Gastroesophageal sphincter (tissue), 3 donors: ENCODE measurements around the gene RBM18.

Experiments used
- CTCF ChIP-seq, 4 experiments: fragments of 200-600 bp in 2 of 4; fragments of 450-650 bp in 2 of 4; sonication (generic) in 1 of 4; IDR thresholded peaks; one replicate each; pipeline ENCODE4 v1.5.1; 2017 to 2019; ENCODE audit warnings: antibody characterized with exemption in 4 of 4, mild to moderate bottlenecking in 2 of 4, moderate library complexity in 2 of 4
- EP300 ChIP-seq: sonication (generic); formaldehyde crosslinking; IDR thresholded peaks from one replicate; pipeline ENCODE4 v1.6.1; 2017; ENCODE audit warnings: antibody characterized with exemption, mild to moderate bottlenecking
- POLR2A ChIP-seq, 2 donors: fragments of 450-650 bp; IDR thresholded peaks; one replicate each; pipeline ENCODE4 v1.6.1; 2017; ENCODE audit warnings: antibody characterized with exemption in 2 of 2, mild to moderate bottlenecking in 2 of 2, moderate library complexity in 1 of 2
- POLR2AphosphoS5 ChIP-seq: sonication (generic); formaldehyde crosslinking; IDR thresholded peaks from one replicate; pipeline ENCODE4 v1.6.1; 2017; ENCODE audit warnings: antibody characterized with exemption

- TF ChIP-seq EP300 (no peak), POLR2AphosphoS5 (no peak), POLR2A (IDR thresholded peaks at IDR 0.05) (no peak), CTCF (IDR thresholded peaks at IDR 0.05) (no peak)
Observed at GRCh38 chr9:122244349-122244748, 20.3 kb downstream of the RBM18 start.
